ENCODE measurements around the gene ZFHX3. TPM values are rescaled to one million over a fixed set of nuclear protein-coding genes. Genes with fewer than 3 reads are reported as not detected.

Gene ZFHX3
- polyA plus RNA-seq, 1 donor (not counting 4 experiments of a cell fraction or from before 2014, with no cell fraction given): 1.2 TPM

DNA sequence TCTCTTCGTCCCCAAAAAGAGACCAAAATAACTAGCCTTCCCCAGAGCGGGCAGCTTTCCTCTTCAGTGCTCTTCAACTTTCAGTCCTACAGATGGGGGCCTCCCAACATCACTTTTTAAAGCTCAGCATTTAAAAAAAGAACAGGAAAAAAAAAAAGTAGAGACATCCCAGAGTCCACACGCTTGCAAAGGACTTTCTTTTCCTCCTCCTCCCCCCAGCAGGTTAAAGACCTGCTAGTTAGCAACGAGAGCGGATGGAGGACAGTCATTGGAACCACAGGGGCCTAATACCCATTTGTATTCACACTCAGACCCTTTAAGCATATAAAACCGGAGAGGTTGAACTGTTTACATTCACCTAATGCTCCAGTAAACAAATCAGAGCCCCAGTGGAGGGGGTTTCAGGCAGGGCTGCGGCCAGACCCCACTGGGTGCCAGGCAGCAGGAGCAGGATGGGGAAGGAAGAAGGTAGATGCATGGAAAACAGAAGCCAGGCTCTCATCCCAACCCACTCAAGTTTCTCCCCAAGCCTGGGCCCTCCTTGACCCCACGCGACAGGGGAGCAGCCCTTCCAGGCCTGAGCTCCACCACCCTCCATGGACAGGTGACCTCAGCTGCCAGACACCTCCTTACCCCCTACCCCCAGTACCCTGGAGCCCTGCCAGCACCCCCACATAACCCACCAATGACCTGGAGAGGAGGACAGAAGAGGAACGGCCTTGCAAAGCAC lies 15.2 kb downstream of the ZFHX3 start:
- FAIRE-seq (no peak), DNase-seq (ENCODE audit: low read depth, low spot score) (no peak)
- no peaks in the 10 kb centered on the region for H3K27me3 ChIP-seq (ENCODE audit: control insufficient read depth, extremely low read depth, insufficient read depth, low read length)
- peaks cover 15% of the 10 kb centered on the region for H3K4me1 ChIP-seq (ENCODE audit: control insufficient read depth, extremely low read depth, insufficient read depth, low read length)
- no peak overlapping the region for H3K9ac ChIP-seq (ENCODE audit: control insufficient read depth, extremely low read depth, insufficient read depth, low read length)
- H2AFZ ChIP-seq (ENCODE audit: control insufficient read depth, low read length): no peak overlapping the region
- H4K20me1 ChIP-seq (ENCODE audit: control insufficient read depth, extremely low read depth, insufficient read depth, low read length): peaks cover 7% of the 10 kb centered on the region
- H3K36me3 ChIP-seq (ENCODE audit: control insufficient read depth in 2 of 2, extremely low read depth in 1 of 2, insufficient read depth in 2 of 2, low read length in 2 of 2): no peaks in the 10 kb centered on the region
- dilution Hi-C loops (cut with MboI; ENCODE audit: extremely low pct_ligation_motif_present, low sequenced_read_pairs): no loop called here
- no peak overlapping the region for H3K4me3 ChIP-seq (ENCODE audit: control insufficient read depth in 2 of 3, extremely low read depth in 1 of 3, insufficient read depth in 2 of 3, low read depth in 1 of 3, low read length in 3 of 3)
- H3K27ac ChIP-seq (ENCODE audit: control insufficient read depth, insufficient read depth, low read length): no peak overlapping the region
- H3K79me2 ChIP-seq (ENCODE audit: control insufficient read depth, insufficient read depth, low read length): peaks cover 17% of the 10 kb centered on the region
- no peak for TF ChIP-seq EZH2 (IDR thresholded peaks at IDR 0.05; ENCODE audit: low read length)
- TF ChIP-seq, protein P1, sequence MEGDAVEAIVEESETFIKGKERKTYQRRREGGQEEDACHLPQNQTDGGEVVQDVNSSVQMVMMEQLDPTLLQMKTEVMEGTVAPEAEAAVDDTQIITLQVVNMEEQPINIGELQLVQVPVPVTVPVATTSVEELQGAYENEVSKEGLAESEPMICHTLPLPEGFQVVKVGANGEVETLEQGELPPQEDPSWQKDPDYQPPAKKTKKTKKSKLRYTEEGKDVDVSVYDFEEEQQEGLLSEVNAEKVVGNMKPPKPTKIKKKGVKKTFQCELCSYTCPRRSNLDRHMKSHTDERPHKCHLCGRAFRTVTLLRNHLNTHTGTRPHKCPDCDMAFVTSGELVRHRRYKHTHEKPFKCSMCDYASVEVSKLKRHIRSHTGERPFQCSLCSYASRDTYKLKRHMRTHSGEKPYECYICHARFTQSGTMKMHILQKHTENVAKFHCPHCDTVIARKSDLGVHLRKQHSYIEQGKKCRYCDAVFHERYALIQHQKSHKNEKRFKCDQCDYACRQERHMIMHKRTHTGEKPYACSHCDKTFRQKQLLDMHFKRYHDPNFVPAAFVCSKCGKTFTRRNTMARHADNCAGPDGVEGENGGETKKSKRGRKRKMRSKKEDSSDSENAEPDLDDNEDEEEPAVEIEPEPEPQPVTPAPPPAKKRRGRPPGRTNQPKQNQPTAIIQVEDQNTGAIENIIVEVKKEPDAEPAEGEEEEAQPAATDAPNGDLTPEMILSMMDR (optimal IDR thresholded peaks at IDR 0.05 in 1 of 3, IDR thresholded peaks at IDR 0.05 in 1 of 3, conservative IDR thresholded peaks at IDR 0.05 in 1 of 3; ENCODE audit: extremely low read depth in 1 of 3, insufficient read depth in 2 of 3, low read length in 3 of 3): no peak
- no peaks in the 10 kb centered on the region for H3K9me1 ChIP-seq (ENCODE audit: control insufficient read depth, extremely low read depth, insufficient read depth, low read length)
- no peaks in the 10 kb centered on the region for H3K9me3 ChIP-seq (ENCODE audit: control insufficient read depth, low read depth, low read length)
- no peak overlapping the region for H3K4me2 ChIP-seq (ENCODE audit: control insufficient read depth, extremely low read depth, insufficient read depth, low read depth, low read length)

DNA sequence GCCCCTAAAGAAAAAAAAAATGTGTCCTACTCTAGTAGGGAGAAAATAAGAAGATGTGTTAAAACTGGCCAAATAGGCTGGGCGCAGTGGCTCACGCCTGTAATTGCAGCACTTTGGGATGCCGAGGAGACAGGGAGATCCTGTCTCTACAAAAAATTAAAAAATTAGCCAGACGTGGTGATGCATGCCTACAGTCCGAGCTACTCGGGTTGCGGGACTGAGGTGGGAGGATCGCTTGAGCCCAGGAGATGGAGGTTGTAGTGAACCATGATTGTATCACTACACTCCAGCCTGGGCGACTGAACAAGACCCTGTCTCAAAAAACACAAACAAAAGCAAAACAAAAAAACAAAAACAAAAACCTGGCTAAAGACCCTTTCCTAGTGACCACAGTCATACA lies 15.9 kb downstream of the ZFHX3 start:
- no peak overlapping the region for H3K9ac ChIP-seq (ENCODE audit: control insufficient read depth, extremely low read depth, insufficient read depth, low read length)
- H3K27me3 ChIP-seq (ENCODE audit: control insufficient read depth, extremely low read depth, insufficient read depth, low read length): no peaks in the 10 kb centered on the region
- dilution Hi-C loops (cut with MboI; ENCODE audit: extremely low pct_ligation_motif_present, low sequenced_read_pairs): no loop called here
- no peaks in the 10 kb centered on the region for H3K36me3 ChIP-seq (ENCODE audit: control insufficient read depth in 2 of 2, extremely low read depth in 1 of 2, insufficient read depth in 2 of 2, low read length in 2 of 2)
- H3K4me2 ChIP-seq (ENCODE audit: control insufficient read depth, extremely low read depth, insufficient read depth, low read depth, low read length): no peak overlapping the region
- H3K9me1 ChIP-seq (ENCODE audit: control insufficient read depth, extremely low read depth, insufficient read depth, low read length): no peaks in the 10 kb centered on the region
- H3K9me3 ChIP-seq (ENCODE audit: control insufficient read depth, low read depth, low read length): no peaks in the 10 kb centered on the region
- DNase-seq (ENCODE audit: low read depth, low spot score): no peak
- TF ChIP-seq, protein P1 (optimal IDR thresholded peaks at IDR 0.05 in 1 of 3, IDR thresholded peaks at IDR 0.05 in 1 of 3, conservative IDR thresholded peaks at IDR 0.05 in 1 of 3; ENCODE audit: extremely low read depth in 1 of 3, insufficient read depth in 2 of 3, low read length in 3 of 3): no peak
- no peak for TF ChIP-seq EZH2 (IDR thresholded peaks at IDR 0.05; ENCODE audit: low read length)
- no peak overlapping the region for H3K27ac ChIP-seq (ENCODE audit: control insufficient read depth, insufficient read depth, low read length)
- H3K4me1 ChIP-seq (ENCODE audit: control insufficient read depth, extremely low read depth, insufficient read depth, low read length): peaks cover 15% of the 10 kb centered on the region
- H3K79me2 ChIP-seq (ENCODE audit: control insufficient read depth, insufficient read depth, low read length): peaks cover 17% of the 10 kb centered on the region
- H4K20me1 ChIP-seq (ENCODE audit: control insufficient read depth, extremely low read depth, insufficient read depth, low read length): peaks cover 7% of the 10 kb centered on the region
- no peak for FAIRE-seq
- no peak overlapping the region for H3K4me3 ChIP-seq (ENCODE audit: control insufficient read depth in 2 of 3, extremely low read depth in 1 of 3, insufficient read depth in 2 of 3, low read depth in 1 of 3, low read length in 3 of 3)
- H2AFZ ChIP-seq (ENCODE audit: control insufficient read depth, low read length): no peak overlapping the region
